OCI-LY1 (cell line): ENCODE data around the gene BHMT2.

Experiments used
- H2AFZ ChIP-seq: fragments of 200-600 bp; sonication (generic), shearing (Covaris generic); 2 replicates; pipeline ENCODE4 v1.6.0; 2014; ENCODE audit warnings: antibody characterized with exemption, mild to moderate bottlenecking, low read length
- H3F3A ChIP-seq: fragments of 200-600 bp; sonication (generic), shearing (Covaris generic); 2 replicates; pipeline ENCODE4 v1.6.0; 2014; ENCODE audit warnings: mild to moderate bottlenecking, antibody characterized with exemption, low read length, moderate library complexity; ENCODE audit not compliant: insufficient read depth
- H3K27ac ChIP-seq: fragments of 200-600 bp; sonication (generic); 2 replicates; pipeline ENCODE4 v1.5.1; 2014; ENCODE audit warnings: low read length, mixed run types, mild to moderate bottlenecking, low read depth; ENCODE audit not compliant: poor library complexity, severe bottlenecking
- H3K27me3 ChIP-seq: fragments of 200-600 bp; sonication (generic); 2 replicates; pipeline ENCODE4 v1.6.0; 2014; ENCODE audit warnings: antibody characterized with exemption, mild to moderate bottlenecking, low read length, moderate library complexity; ENCODE audit not compliant: insufficient read depth
- H3K36me3 ChIP-seq: fragments of 200-600 bp; sonication (generic); 2 replicates; pipeline ENCODE4 v1.6.1; 2014; ENCODE audit warnings: mild to moderate bottlenecking, antibody characterized with exemption, low read length, moderate library complexity, mixed read lengths; ENCODE audit not compliant: insufficient read depth
- H3K4me1 ChIP-seq: fragments of 200-600 bp; sonication (generic); 2 replicates; pipeline ENCODE4 v1.5.1; 2014; ENCODE audit warnings: mild to moderate bottlenecking, low read length, moderate library complexity; ENCODE audit not compliant: insufficient read depth, severe bottlenecking
- H3K4me2 ChIP-seq: fragments of 200-600 bp; sonication (generic), shearing (Covaris generic); 2 replicates; pipeline ENCODE4 v1.6.1; 2014; ENCODE audit warnings: low read length
- H3K4me3 ChIP-seq: fragments of 200-600 bp; sonication (generic); 2 replicates; pipeline ENCODE4 v1.5.1; 2014; ENCODE audit warnings: low read length, low read depth, mild to moderate bottlenecking, mixed read lengths; ENCODE audit not compliant: poor library complexity, severe bottlenecking
- H3K79me2 ChIP-seq: fragments of 200-600 bp; shearing (Covaris generic); 2 replicates; pipeline ENCODE4 v1.6.1; 2016; ENCODE audit warnings: mixed run types, low read length, mixed read lengths; ENCODE audit not compliant: insufficient read depth
- H3K9ac ChIP-seq: fragments of 200-600 bp; sonication (generic), shearing (Covaris generic); 2 replicates; pipeline ENCODE4 v1.6.1; 2014; ENCODE audit warnings: mild to moderate bottlenecking, low read length, mixed read lengths
- H3K9me2 ChIP-seq: fragments of 200-600 bp; sonication (generic), shearing (Covaris generic); 2 replicates; pipeline ENCODE4 v1.6.1; 2014; ENCODE audit warnings: low read depth, mild to moderate bottlenecking, low read length, mixed read lengths
- H3K9me3 ChIP-seq: fragments of 200-600 bp; shearing (Covaris generic); 2 replicates; pipeline ENCODE4 v1.6.1; 2014; ENCODE audit warnings: low read length, mixed read lengths
- H4K20me1 ChIP-seq: fragments of 200-600 bp; sonication (generic), shearing (Covaris generic); 2 replicates; pipeline ENCODE4 v1.6.0; 2016; ENCODE audit warnings: mild to moderate bottlenecking, low read length; ENCODE audit not compliant: insufficient read depth
- CTCF ChIP-seq: fragments of 200-600 bp; sonication (generic), shearing (Covaris generic); IDR thresholded peaks from 2 replicates; pipeline ENCODE4 v1.5.1; 2017; ENCODE audit warnings: mild to moderate bottlenecking, antibody characterized with exemption, low read length, moderate library complexity, mixed read lengths
- EZH2 ChIP-seq: fragments of 200-600 bp; sonication (generic), shearing (Covaris generic); IDR thresholded peaks from 2 replicates; pipeline ENCODE4 v1.8.0; 2017; ENCODE audit warnings: borderline replicate concordance, mixed run types, mild to moderate bottlenecking, antibody characterized with exemption, low read length, moderate library complexity, mixed read lengths

The BHMT2 gene

GRCh38 chr5:79111960-79112702, 42.6 kb downstream of the BHMT2 start:
- no peaks in the 10 kb centered on the region for H3K36me3 ChIP-seq
- no peaks in the 10 kb centered on the region for H3K9me3 ChIP-seq
- H3K9me2 ChIP-seq = no peaks in the 10 kb centered on the region
- no peak overlapping the region for H2AFZ ChIP-seq
- H3K4me3 ChIP-seq = no peak overlapping the region
- no peak overlapping the region for H3K27ac ChIP-seq
- TF ChIP-seq CTCF (no peak), EZH2 (no peak)
- H4K20me1 ChIP-seq = no peaks in the 10 kb centered on the region
- H3K4me2 ChIP-seq = no peak overlapping the region
- H3K27me3 ChIP-seq = no peaks in the 10 kb centered on the region; the same call in 1 of the 2 replicates
- no peaks in the 10 kb centered on the region for H3F3A ChIP-seq
- no peaks in the 10 kb centered on the region for H3K4me1 ChIP-seq
- H3K79me2 ChIP-seq = no peaks in the 10 kb centered on the region
- no peak overlapping the region for H3K9ac ChIP-seq

GRCh38 chr5:79112703-79113058, 43.1 kb downstream of the BHMT2 start:
- H3K27ac ChIP-seq = no peak overlapping the region
- no peaks in the 10 kb centered on the region for H3K36me3 ChIP-seq
- H3K4me1 ChIP-seq = no peaks in the 10 kb centered on the region
- no peaks in the 10 kb centered on the region for H3F3A ChIP-seq
- no peaks in the 10 kb centered on the region for H3K79me2 ChIP-seq
- no peak overlapping the region for H3K4me2 ChIP-seq
- H3K4me3 ChIP-seq = no peak overlapping the region
- H4K20me1 ChIP-seq = no peaks in the 10 kb centered on the region
- H3K9me3 ChIP-seq = no peaks in the 10 kb centered on the region
- H3K27me3 ChIP-seq = no peaks in the 10 kb centered on the region; the same call in 1 of the 2 replicates
- TF ChIP-seq CTCF (no peak), EZH2 (no peak)
- H3K9me2 ChIP-seq = no peaks in the 10 kb centered on the region
- H3K9ac ChIP-seq = no peak overlapping the region
- H2AFZ ChIP-seq = no peak overlapping the region

- Histone ChIP-seq H3K9me3 (no peaks in the 10 kb centered on the region), H3K36me3 (no peaks in the 10 kb centered on the region), H3F3A (no peaks in the 10 kb centered on the region), H3K4me2 (no peak overlapping the region), H3K4me1 (no peaks in the 10 kb centered on the region), H3K4me3 (no peak overlapping the region), H3K9ac (no peak overlapping the region), H3K27me3 (peaks cover 3% of the 10 kb centered on the region; the same call in 1 of the 2 replicates), H2AFZ (no peak overlapping the region), H4K20me1 (no peaks in the 10 kb centered on the region), H3K9me2 (no peaks in the 10 kb centered on the region), H3K27ac (no peak overlapping the region), H3K79me2 (no peaks in the 10 kb centered on the region)
- TF ChIP-seq CTCF = no peak
- no peak for TF ChIP-seq EZH2
These were observed 49.9 kb downstream of the BHMT2 start for GRCh38 chr5:79119486-79119885.
